Spinal cord (tissue), 10 donors: ENCODE measurements around the gene ASXL2. TPM values are rescaled to one million over a fixed set of nuclear protein-coding genes. Genes with fewer than 3 reads are reported as not detected.
"Not testable (repeated sequence)": the region's sequence is repeated elsewhere in the genome, so short reads cannot be mapped to it uniquely, and the experiment has no call there.

Experiments used
- DNase-seq, 6 donors: peaks; one replicate each; pipeline versions ENCODE4 v3.0.0 to v3.0.0-alpha.2; 2013 to 2015; ENCODE audit warnings: low spot score in 6 of 6, low read depth in 4 of 6
- H3K27ac ChIP-seq: one replicate; pipeline ENCODE4 v1.5.1; 2013; ENCODE audit warnings: low read depth, low read length, control low read depth
- H3K27me3 ChIP-seq: one replicate; pipeline ENCODE4 v1.6.1; 2013; ENCODE audit warnings: low read length; ENCODE audit not compliant: control insufficient read depth, insufficient read depth
- H3K36me3 ChIP-seq: one replicate; pipeline ENCODE4 v1.6.1; 2013; ENCODE audit warnings: low read length; ENCODE audit not compliant: control insufficient read depth, insufficient read depth
- H3K4me1 ChIP-seq: one replicate; pipeline ENCODE4 v1.6.1; 2013; ENCODE audit warnings: low read length; ENCODE audit not compliant: control insufficient read depth, insufficient read depth
- H3K4me3 ChIP-seq: one replicate; pipeline ENCODE4 v1.5.1; 2013; ENCODE audit warnings: low read depth, low read length, control low read depth
- H3K9me3 ChIP-seq: one replicate; pipeline ENCODE4 v1.6.1; 2013; ENCODE audit warnings: low read length; ENCODE audit not compliant: control insufficient read depth, insufficient read depth
- WGBS: methylation state at CpG from one replicate; pipeline ENCODE4 v1.1.5; 2013; ENCODE audit warnings: missing lambda C conversion rate; ENCODE audit not compliant: insufficient coverage; 5-methylcytosine and 5-hydroxymethylcytosine counted together
- polyA plus RNA-seq, 2 donors: library from polyadenylated mRNA; unstranded; fragments of 120-200 nt; gene quantifications; one replicate each; pipeline ENCODE4 v1.2.1, GENCODE V29; 2013; ENCODE audit not compliant: insufficient read length in 2 of 2
- total RNA-seq, 2 donors: library from RNA; depleted of rRNA in 1 of 2; stranded (reverse); fragments of 120-200 nt in 1 of 2; fragments of >200 nt in 1 of 2; gene quantifications; one replicate each; pipeline versions ENCODE4 v1.2.3 to v1.2.4, GENCODE V29; 2013 to 2014
- donor health status: healthy.

The ASXL2 gene
- total and polyA plus RNA-seq, 4 donors, result 7.0 to 13.2 (median 11.2) TPM

- WGBS, result no CpG with 5 or more reads among the region's 2 CpGs
- Histone ChIP-seq H3K4me3 (no peak overlapping the region), H3K27ac (no peak overlapping the region), H3K36me3 (no peaks in the 10 kb centered on the region), H3K4me1 (no peaks in the 10 kb centered on the region), H3K27me3 (no peaks in the 10 kb centered on the region), H3K9me3 (no peaks in the 10 kb centered on the region)
- DNase-seq, result no peak
These were observed 168.9 kb downstream of the ASXL2 start for GRCh38 chr2:25709349-25709748.

GRCh38 chr2:25707927-25708590 is 170.2 kb downstream of the ASXL2 start:
- Histone ChIP-seq H3K9me3 (no peaks in the 10 kb centered on the region), H3K4me1 (no peaks in the 10 kb centered on the region), H3K27ac (no peak overlapping the region), H3K27me3 (no peaks in the 10 kb centered on the region), H3K36me3 (no peaks in the 10 kb centered on the region), H3K4me3 (no peak overlapping the region)
- 28% methylated on average over 3 of the region's 5 CpGs for WGBS
- DNase-seq, result peak in 1 of 6 donors; percentile 47

- DNase-seq, H3K27ac ChIP-seq, H3K27me3 ChIP-seq, H3K4me3 ChIP-seq, H3K36me3 ChIP-seq, H3K9me3 ChIP-seq, H3K4me1 ChIP-seq: not testable (repeated sequence)
- 95% methylated on average over 18 of the region's 33 CpGs for WGBS
These were observed 172.7 kb downstream of the ASXL2 start for GRCh38 chr2:25705575-25705974.

GRCh38 chr2:25701801-25702200 is 176.5 kb downstream of the ASXL2 start:
- no peaks in the 10 kb centered on the region for H3K36me3 ChIP-seq
- no peaks in the 10 kb centered on the region for H3K27me3 ChIP-seq
- no peak for DNase-seq
- no peaks in the 10 kb centered on the region for H3K9me3 ChIP-seq
- WGBS, result 90% methylated on average over 8 of the region's 9 CpGs
- no peak overlapping the region for H3K27ac ChIP-seq
- H3K4me3 ChIP-seq, result no peak overlapping the region
- H3K4me1 ChIP-seq, result peaks cover 13% of the 10 kb centered on the region

- H3K4me3 ChIP-seq, result no peak overlapping the region
- no peaks in the 10 kb centered on the region for H3K27me3 ChIP-seq
- no CpG with 5 or more reads among the region's 6 CpGs for WGBS
- peak in 2 of 6 donors; percentile 35 to 71 for DNase-seq
- no peaks in the 10 kb centered on the region for H3K9me3 ChIP-seq
- H3K4me1 ChIP-seq, result peaks cover 13% of the 10 kb centered on the region
- H3K36me3 ChIP-seq, result no peaks in the 10 kb centered on the region
- H3K27ac ChIP-seq, result no peak overlapping the region
These were observed 178.0 kb downstream of the ASXL2 start for GRCh38 chr2:25700221-25700660.

GRCh38 chr2:25699216-25699615 is 179.1 kb downstream of the ASXL2 start:
- WGBS, result 53% methylated on average over 7 of the region's 7 CpGs
- no peak overlapping the region for H3K27ac ChIP-seq
- no peaks in the 10 kb centered on the region for H3K27me3 ChIP-seq
- H3K4me3 ChIP-seq, result no peak overlapping the region
- no peaks in the 10 kb centered on the region for H3K9me3 ChIP-seq
- peaks cover 13% of the 10 kb centered on the region for H3K4me1 ChIP-seq
- H3K36me3 ChIP-seq, result no peaks in the 10 kb centered on the region
- peak in 1 of 6 donors; percentile 44 for DNase-seq

- DNase-seq, result no peak
These were observed 179.5 kb downstream of the ASXL2 start for GRCh38 chr2:25698752-25699151.

GRCh38 chr2:25697559-25698341 is 180.5 kb downstream of the ASXL2 start:
- Histone ChIP-seq H3K4me3 (no peak overlapping the region), H3K4me1 (peaks cover 13% of the 10 kb centered on the region), H3K36me3 (no peaks in the 10 kb centered on the region), H3K27me3 (no peaks in the 10 kb centered on the region), H3K9me3 (no peaks in the 10 kb centered on the region), H3K27ac (no peak overlapping the region)
- WGBS, result 22% methylated on average over 15 of the region's 17 CpGs
- DNase-seq, result peak in 1 of 6 donors; percentile 28

More at GRCh38 chr2:25698752-25699151, 179.5 kb downstream of the ASXL2 start:
- Histone ChIP-seq H3K27ac (no peak overlapping the region), H3K27me3 (no peaks in the 10 kb centered on the region), H3K4me3 (no peak overlapping the region), H3K4me1 (peaks cover 13% of the 10 kb centered on the region), H3K9me3 (no peaks in the 10 kb centered on the region), H3K36me3 (no peaks in the 10 kb centered on the region)

GRCh38 chr2:25692737-25693445 is 185.4 kb downstream of the ASXL2 start:
- no peak overlapping the region for H3K4me3 ChIP-seq
- 82% methylated on average over 2 of the region's 6 CpGs for WGBS
- no peaks in the 10 kb centered on the region for H3K9me3 ChIP-seq
- no peak overlapping the region for H3K27ac ChIP-seq
- peaks cover 7% of the 10 kb centered on the region for H3K4me1 ChIP-seq
- H3K27me3 ChIP-seq, result no peaks in the 10 kb centered on the region
- no peaks in the 10 kb centered on the region for H3K36me3 ChIP-seq
- no peak for DNase-seq
